ENCODE data around the gene CCDC149. TPM values are rescaled to one million over a fixed set of nuclear protein-coding genes. Genes with fewer than 3 reads are reported as not detected.

Gene CCDC149
- polyA plus RNA-seq, 1 donor, result 19.7 TPM

DNA sequence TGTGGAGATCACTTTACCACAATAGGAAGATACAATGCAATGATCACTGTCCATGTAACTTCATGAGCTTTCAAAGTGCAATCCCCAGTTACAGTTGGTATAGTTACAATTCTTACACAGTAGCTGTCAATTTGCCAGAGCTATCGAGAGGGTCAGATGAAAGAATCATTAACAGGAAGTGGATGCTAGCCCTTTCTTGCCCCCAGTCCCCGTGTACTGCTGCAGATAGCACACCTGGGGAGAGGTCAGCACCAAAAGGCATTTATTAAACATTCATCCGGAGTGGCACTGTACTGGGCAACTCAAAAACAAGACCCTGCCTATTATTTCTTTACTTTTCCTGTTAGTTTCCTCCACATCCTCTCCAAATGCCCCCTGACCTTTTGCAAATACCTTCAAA, 69.7 kb downstream of the CCDC149 start:
- no peak for DNase-seq

DNA sequence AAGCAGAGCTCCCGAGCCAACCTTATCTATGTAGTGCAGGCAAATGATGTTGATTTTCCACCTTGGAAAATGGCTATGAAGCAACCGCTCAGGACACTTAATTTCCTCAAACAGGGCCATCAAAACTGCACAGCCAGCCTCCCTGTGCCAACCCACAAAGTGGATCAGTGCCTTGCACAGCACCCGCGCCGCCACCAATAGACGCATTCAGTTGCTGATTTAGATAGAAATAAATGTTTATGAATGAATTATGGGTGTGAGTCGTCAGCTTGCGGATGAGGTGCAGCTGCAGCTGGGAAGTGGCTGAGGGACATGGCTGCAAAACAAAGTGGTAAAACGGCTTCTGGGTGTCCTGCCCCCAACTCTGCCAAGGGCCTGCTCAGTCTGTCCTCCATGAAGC, 70.5 kb downstream of the CCDC149 start:
- DNase-seq, result no peak

DNA sequence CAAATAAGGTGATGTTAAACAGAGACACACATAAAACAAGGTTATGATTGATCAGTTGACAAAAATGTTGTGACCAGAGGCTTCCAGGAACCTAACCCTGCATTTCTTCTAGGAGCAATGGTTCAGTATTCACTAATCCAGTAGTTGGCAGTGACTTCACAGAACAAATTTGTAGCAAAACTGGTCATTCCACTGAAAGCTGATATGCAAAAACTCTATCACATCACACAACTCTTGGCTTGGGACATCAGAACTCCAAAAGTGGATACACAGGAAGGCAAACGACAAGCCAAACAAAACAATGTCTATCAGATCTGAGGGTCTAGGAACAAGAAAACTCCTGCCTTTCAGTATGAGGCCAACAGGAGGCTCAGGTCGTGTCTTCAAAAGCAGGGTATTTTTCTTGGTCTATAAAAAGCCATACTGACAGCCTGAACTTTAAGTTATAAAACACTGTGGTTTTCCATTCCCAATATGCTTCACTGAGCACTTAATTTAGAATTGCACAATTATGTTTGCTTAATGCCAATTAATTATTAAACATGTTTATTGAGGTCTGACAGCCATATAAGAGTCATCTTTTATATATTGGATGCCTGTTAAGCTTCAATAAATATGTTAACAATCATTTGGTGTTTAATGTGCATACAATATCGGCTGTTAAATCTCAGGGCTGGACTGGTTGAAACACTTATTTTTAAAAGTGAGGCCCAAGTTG, 71.9 kb downstream of the CCDC149 start:
- no peak for DNase-seq

DNA sequence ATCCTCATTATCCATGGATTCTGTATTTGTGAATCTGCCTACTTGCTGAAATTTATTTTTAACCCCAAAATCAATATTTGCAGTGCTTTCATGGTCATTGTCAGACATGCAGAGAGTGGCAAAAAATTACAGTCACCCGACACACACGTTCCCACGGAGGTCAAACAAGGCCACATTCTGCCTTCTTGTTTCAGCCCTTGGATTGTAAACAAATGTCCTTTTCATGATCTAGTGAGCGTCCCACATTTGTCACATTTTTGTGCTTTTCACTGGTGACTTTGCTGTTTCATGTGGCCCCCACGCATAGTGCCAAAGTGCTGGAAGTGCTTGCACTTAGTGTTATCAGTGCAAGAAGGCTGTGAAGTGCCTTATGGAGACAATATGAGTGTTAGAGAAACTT, 72.5 kb downstream of the CCDC149 start:
- DNase-seq, result no peak

DNA sequence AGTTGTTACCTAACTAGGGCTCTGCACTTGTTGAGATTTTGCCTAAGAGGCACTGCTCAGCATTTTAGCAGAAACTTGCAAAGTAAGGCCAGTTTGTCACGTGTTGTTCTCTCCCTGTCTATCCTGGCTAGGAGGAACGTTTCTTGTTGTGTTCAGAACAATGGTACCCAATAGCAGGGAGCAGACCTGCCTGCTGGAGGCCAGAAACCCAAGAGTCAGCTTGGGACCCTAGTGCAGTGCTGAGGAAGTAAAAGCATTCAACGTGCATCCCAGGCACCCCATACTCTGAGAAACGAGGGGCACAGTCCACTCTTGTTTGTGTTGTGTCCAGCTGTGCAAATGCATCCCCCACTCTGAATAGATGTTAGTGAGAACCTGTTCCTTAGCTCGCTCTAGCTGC, 75.1 kb downstream of the CCDC149 start:
- DNase-seq, result no peak

DNA sequence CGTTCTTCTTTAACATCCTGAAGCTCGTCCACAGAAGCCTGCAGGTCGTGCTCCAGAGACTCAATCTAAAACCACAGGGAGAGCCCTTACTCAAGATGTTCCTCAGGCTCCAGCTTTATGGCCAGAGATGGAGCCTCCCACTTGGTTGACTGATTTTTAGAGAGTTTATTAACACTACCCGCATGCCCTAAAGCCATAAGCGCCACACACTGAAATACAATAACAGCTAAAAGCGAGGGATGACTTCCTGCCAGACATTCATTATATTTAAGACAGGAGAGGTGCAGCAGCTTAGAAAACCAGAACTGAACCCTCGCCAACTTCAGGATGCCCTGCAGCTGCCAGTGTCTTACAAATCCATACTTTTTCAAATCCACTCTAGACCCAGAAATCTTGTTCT, 75.5 kb downstream of the CCDC149 start:
- DNase-seq, result no peak

DNA sequence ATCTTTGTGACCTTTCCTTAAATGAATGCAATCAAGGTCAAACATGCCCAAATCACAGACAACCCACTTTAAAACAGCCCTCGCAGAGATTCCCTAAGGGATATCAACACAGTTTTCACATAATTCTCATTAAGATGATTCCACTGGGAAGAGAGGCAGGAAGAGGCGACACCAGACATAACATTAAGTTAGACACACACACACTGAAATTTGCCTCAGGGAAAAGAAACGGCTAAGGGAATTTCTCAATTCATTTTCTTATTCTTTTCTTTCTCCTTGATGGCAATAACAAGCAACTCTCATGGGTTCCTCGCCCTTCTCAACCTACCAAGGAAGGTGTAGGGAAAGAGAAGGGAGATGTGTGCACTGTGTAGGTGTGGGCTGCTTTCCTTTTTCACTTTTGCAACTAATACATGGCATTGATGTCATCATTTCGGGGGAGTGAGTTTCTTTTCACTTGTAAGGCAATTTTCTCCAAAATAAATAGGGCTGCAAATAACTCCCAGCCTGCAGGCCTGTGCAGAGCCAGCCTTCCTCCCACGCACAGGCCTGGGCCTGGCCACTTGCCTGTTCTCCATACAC, 76.1 kb downstream of the CCDC149 start:
- DNase-seq, result no peak

DNA sequence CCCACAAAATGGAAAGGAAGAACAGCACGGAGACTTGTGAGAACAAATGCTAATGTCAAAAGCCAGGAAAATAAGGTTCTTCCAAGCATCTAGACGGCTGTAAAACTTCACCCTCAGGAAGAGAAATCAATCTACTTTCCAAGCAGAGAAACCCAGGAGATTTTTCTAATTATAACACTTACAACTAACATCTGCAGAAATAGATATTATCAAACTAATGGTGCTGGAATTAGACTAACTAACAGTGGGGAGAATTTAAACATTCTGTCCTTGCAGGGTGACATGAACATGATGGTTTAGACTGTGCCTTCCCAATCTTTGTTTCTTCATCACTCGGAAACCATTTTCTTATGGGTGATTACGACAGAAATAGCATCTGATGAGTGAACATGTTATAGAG, 77.1 kb downstream of the CCDC149 start:
- DNase-seq, result no peak

DNA sequence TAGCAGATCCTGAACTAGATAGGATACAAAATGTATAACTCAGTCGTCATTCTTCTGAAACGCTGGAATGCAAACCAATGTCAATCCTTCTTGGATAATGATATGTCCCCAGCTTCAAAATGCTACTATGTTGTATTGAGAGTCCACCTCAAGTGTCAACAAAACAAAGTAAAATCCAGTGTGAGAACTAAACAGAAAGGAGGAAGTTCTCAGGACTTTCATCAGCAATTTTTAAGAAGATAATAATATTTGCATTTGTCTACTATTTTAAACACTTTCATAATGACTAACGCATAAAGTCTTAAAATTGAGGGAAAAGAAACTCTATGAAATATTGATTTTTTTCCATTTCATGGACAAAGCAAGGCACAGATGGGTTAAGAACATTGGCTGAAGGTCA, 81.2 kb downstream of the CCDC149 start:
- DNase-seq, result no peak

DNA sequence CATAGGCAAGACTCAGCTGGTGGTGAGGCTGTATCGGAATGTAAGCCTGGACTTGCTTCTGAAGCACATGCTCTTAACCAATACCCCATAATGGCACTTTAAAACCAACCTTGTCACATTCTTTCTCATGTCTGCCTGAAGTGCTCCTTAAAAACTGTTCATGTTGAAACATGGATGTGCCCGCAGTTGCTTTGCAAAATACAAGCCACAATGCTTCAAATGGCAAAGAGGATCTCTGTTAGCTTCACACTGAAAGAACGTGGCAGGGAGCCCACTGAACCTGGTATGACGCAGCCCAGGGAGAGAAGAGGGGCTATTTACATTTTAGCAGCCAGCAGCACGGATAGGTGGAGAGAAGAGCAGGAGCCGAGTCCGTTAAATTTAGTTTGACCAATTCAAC, 88.1 kb downstream of the CCDC149 start:
- no peak for DNase-seq

DNA sequence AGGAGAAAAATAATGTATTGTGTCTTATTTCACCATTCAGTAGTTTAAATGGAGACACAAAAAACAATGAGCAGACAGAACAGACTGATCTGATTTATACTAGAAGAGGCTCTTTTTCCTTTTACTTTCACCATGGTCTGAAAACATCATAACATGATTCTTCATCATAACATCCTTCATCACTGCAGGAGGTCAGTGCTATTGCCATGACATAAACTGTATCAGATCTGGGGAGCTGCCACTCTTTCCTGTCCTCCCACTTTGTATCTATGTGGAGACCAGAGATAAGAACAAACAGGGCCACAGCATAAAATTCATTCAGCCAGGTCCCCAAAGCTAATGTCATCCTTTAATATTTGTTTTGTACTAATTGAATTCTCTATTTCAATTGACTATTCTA, 92.3 kb downstream of the CCDC149 start:
- no peak for DNase-seq

DNA sequence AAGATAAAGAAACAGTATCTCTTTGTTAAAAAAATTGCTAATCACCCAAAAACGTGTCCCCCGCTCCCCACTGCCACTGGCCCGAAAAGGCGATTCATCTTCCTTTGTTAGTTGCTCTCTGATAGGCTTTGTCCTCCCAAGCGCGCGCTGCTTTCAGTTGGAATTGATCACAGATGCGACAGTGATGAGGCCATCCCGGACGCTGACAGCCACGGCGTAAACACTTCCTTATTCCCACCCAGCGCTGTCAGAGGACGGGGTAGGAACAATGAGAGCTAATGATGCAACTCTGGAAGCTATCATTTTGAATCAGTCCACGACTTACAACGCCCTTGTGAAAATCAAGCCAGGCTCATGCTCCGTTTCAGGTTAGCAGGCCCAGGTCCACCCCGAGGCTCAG, 96.0 kb downstream of the CCDC149 start:
- no peak for DNase-seq

DNA sequence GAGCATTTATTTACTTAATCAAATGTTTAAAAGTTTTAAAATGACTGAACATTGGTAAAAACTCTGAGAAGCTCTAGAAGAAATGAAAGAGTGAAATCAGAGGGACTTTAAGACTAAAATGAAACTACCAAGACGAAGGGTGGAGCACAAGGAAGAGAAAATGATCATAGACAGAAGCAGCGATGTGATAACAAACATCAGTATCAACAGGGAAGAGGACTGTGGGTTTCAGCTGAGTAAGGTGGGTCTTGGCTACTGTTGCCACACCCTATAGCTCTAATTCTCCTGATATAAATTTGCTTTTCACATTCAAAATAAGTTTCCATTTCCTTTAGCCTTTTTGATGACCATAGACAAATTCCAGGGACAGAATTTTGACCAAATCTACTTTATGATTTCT, 99.1 kb downstream of the CCDC149 start:
- no peak for DNase-seq

DNA sequence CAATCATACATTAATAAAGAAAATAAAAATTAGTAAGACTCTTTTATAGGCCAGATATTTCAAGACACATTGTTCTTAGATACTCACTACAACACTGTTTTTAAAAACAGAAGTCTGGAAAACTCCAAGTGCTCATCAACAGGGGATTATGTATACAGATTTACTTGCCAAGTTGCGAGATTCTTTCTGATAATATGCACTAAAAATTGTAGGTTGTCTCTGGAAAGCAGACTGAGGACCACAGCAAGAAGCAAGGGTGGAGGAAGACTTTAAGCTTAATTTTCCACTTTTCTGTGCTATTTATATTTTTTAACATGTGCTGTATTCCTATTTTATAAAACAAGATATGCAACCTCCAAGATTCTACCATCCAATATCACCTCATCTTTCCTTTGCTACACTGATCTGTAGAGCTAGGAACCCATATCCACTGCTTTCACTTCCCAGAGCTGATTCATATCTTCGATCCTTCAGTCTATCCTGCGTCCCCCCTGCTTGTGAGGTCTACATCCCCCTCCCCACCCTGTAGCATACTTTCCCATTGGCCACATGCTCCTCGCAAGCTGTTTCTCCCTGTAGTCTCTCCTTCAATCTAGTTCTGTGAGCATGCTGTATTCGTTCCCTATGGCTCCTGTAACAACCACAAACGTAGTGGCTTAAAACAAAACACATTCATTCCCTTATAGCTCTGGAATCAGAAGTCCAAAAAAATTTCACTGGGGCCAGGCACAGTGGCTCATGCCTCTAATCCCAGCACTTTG, 101.8 kb downstream of the CCDC149 start:
- no peak for DNase-seq

DNA sequence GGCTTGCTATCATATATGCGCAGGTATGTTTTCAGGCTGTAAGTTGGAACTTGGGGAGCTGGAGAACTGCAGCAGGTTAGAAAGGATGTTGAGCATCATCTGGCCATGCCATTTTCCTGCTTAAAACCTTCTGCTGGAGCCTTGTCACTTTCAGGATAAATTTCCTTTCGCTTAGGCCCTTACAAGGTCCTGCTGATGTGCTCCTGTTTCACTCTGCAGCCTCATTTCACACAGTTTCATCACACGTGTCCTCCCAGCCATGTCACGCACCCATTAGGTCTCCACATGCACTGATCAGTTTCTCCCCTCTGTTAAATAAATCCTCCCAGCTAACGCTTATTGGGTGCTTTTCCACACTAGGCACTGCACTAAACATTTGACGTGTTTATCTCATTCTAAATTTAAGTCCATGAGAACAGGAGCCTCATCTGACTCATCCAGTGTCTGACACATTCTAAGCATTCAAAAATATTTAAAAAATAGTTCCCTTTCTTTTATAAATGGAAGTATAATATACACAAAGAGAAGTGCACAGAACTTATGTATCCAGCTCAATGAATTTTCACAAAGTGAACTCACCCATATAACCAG, 102.9 kb downstream of the CCDC149 start:
- no peak for DNase-seq

DNA sequence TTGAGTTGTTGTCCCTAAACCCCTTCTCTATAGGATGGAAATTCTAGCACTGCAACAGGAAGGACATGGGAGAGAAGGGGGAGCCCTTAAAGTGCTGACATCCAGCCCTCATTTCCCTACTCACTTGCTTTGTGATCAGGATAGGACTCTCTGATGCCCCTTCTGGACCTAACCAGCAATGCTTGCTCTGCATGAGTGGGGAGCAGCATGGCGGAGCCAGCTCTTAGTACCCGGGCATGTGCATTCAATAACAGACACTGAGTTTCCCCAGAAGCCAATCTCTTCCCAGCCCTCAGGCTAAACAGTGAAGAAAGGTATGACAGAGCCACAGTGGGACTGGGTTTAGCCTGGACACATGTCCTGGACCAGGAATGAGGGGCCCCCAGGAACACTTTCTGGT, 103.5 kb downstream of the CCDC149 start:
- no peak for DNase-seq

DNA sequence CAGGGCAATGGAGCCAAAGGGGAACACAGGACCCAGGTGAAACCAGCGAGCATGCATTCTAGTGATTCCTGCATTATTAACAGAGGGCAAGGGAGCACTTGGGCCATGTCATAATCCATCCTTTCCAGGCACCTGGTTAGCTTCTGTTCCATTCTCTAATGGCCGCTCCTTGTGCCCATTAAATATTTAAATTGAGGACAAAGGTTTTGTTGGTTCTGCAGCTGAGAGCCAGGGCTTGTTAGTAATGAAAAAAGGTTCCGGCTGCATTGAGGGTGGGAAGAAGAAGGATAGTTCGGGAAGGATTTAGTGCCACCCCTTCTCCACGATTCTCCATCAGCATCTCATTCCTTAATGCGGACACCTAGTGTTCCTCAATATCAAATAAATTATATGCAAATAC, 103.9 kb downstream of the CCDC149 start:
- DNase-seq, result no peak

DNA sequence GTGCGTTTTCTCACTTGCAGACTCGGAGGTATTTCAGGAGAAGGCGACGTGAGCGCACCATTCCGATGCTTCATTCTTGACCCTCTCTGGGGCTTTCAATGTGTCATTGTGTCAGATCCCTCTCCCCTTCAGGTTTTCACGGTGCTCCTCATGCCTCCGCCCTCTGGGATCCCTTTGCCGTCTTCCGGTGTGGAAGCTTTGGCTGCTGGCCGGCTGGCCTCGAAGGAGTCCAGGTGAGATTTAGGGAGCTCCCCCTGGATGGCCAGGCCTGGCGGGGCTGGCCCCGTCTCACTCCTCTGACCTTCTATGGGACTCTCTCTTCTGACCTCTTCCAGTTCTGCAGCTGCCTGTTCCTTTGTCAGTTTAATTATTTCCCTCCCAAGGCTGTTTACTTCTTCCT, 104.6 kb downstream of the CCDC149 start:
- no peak for DNase-seq

DNA sequence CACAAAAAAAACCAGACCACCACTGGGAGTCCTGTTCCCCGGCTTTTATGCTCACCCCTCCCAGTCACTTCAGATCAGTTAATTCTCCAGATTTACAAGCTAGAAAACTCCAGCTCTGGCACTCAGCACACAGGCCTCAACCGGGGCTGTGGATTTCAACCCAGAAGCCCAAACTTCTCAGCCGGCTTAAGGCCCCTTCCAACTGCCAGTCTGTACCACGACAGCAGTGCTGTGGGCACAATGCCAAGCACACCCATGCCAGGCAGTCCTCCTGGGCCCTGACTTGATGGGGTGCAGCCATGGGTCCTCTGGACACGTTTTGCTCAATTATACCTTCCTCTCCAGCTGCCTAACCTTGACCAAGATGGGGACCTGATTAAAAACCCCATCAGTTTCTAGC, 105.2 kb downstream of the CCDC149 start:
- no peak for DNase-seq

DNA sequence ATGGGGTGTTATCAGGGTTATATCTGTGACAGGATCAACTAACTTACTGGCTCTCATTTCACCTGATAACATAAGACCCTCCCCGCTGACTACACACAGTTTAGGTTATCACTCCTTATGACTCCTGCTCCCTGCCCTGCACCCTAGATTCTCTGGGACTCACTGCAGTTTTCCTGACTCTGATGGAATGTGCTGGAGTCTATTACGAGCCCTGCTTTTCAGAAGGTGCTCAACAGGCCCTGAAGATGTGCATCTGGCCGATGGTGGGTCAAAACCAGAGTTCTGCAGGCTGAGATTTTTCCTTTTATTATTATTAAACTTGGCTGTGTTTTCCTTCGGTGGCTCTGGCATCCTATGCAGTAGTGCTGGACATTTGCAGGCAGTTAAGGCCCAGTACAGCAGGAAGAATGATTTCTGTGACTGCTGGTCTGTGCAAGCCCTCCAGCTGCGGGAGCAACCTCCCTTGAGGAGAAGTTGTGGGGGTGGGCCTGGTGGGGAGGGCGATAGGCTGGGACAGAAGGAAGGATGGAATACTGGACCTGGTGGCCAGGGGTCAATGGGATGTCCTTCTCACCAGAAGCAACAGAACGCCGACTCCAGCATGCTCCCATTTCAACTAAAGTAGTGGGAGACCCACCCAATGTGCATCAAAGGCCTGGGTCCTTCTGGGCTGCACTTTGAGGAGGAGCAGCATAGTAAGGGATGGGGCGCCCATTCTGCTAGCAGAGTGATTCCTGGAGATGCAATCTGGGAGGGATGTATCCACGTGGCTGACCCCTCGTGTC, 106.4 kb downstream of the CCDC149 start:
- DNase-seq, result no peak

DNA sequence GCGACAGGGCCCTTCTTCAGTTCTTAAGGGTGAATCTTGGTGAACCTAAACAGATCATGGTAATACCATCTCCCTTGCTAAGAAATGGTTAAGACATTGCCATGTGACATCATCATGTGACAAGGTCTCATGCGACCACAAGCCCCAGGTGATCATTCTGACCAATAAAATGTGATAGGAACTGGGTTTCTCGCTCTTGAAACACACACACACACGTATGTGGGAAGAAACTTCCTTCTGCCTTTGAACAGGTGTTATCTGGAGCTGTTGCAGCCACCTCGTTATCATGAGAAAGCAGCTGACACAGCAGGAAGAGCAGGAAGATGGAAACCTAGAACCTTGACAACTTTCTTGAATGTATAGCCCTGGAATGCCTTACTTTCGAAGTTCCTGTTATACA, 107.3 kb downstream of the CCDC149 start:
- no peak for DNase-seq

DNA sequence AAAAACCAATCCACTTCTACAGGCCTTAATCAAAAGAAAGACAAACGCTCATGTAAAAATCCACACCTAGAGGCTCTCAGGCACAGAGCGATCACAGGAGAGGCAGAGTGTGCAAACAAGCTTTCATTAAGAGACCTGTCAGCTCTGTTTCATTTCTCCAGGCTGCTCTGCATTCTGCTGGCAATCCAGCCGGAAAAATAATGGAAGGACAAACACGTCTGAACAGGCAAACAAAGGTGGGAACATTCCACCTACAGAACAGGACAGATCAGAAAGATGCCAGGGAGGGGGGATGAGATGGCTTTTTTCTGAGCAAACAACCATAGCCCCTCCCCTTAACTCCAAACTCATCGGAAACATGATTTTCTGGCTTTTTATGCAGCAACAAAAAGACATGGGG, 107.8 kb downstream of the CCDC149 start:
- DNase-seq, result no peak

Measured in left kidney (tissue), 2 donors.